GM10266 (cell line): Measurements from ENCODE around the gene CHRDL1.

Experiments used
- DNase-seq: peaks from one replicate; pipeline ENCODE4 v3.0.0; 2012; ENCODE audit errors: extremely low spot score
- TF ChIP-seq, protein P1 (sequence below): IDR thresholded peaks from 2 replicates; pipeline ENCODE4 v1.5.1; 2012; ENCODE audit warnings: mild to moderate bottlenecking, low read depth; ENCODE audit not compliant: control insufficient read depth, insufficient read depth; ENCODE audit errors: missing control alignments

Gene CHRDL1

DNA sequence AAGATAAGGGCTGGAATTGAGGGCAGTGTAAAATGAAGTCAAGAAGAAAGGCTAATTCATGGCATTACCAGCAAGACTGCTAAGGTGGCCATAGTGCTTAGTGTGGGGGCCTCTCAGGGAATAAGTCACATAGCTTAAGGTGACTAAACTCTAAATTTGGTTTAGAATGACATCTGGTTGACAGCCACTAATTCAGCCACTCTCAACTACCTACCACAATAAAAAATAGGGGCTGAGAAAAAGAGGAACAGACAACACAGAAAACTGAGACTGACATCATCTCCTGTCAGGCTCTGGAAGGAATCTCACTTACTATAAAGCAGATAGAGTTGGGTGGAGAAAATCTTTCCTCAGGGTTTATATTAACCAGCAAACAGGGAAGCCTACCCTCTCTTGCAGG is 96.9 kb downstream of the CHRDL1 start:
- peak; percentile 9 for DNase-seq
- TF ChIP-seq, protein P1, sequence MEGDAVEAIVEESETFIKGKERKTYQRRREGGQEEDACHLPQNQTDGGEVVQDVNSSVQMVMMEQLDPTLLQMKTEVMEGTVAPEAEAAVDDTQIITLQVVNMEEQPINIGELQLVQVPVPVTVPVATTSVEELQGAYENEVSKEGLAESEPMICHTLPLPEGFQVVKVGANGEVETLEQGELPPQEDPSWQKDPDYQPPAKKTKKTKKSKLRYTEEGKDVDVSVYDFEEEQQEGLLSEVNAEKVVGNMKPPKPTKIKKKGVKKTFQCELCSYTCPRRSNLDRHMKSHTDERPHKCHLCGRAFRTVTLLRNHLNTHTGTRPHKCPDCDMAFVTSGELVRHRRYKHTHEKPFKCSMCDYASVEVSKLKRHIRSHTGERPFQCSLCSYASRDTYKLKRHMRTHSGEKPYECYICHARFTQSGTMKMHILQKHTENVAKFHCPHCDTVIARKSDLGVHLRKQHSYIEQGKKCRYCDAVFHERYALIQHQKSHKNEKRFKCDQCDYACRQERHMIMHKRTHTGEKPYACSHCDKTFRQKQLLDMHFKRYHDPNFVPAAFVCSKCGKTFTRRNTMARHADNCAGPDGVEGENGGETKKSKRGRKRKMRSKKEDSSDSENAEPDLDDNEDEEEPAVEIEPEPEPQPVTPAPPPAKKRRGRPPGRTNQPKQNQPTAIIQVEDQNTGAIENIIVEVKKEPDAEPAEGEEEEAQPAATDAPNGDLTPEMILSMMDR: no peak

DNA sequence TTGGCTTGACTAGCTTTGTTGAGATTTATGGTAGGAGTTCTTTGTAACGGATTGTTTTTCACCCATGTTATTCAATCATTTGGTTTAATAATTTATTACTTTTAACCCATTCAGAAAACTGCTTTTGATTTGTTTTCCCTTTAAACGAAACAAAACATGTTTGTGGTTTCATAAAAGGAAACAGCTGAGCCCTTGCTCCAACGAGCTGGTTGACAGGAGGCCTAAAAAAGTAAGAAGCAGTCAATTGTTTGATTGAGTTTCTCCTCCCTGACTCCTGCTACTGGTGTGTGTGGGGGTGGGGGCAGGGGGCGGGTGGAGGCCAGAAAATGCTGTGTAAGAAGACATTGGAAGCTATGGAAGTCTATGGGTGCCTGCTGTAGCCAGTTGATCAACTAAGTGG is 102.8 kb downstream of the CHRDL1 start:
- TF ChIP-seq, protein P1: no peak
- no peak for DNase-seq

DNA sequence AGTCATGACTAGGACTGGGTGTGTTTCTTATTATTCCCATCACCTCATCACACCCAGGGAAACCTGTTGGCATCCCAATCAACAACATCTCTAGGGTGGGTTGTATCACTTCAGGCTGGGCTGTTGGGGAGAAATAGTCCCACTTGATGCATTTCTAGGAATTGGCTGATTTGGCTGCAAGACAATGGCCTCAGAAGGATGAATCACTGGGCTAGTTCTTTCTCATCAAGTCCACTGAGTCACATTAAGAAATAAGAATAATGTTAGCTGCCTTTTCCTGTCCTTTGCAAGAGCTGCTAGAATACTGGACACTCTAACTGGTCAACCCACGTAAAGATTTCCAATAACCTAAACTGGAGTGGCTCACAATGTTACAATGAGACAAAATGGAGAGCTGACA is 104.2 kb downstream of the CHRDL1 start:
- no peak for DNase-seq
- TF ChIP-seq, protein P1: no peak

DNA sequence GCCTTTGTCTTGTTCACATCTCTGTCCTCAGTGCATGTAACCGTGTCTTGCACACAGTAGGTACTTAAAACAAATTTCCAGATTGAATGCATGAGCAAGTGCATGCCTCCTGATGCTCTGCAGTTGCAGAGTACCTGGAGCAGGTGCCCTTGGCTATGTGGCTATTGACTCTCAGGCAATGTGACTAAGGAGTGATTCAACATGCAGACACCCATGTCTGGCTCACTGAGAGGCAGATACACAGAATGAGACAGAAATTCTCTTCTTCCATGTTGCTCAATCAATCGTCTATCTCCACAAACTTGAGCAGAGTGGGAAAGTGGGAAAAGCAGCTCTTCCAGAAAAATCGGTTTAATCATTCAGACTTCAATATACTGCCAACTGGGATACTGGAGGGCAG is 111.0 kb downstream of the CHRDL1 start:
- no peak for DNase-seq
- TF ChIP-seq, protein P1: no peak

DNA sequence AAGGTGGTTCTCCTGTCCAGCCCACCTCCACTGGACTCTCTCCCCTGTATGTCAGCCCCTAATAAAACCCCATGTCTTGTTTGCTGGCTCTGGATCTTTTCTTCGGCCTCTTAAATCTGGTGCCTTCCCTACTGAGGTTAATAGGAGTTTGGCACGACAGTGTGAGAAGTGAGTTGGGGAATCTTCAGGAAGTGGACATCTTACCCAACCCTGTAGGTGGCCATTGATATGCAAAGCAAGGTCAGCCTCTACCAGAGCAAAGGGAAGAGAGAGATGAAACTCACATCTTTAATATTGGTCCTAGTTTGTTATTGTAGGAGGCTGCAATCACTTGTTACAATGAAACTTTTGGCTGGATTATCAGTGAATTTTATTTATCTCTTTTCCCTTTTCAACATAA is 111.7 kb downstream of the CHRDL1 start:
- DNase-seq: no peak
- TF ChIP-seq, protein P1: no peak

DNA sequence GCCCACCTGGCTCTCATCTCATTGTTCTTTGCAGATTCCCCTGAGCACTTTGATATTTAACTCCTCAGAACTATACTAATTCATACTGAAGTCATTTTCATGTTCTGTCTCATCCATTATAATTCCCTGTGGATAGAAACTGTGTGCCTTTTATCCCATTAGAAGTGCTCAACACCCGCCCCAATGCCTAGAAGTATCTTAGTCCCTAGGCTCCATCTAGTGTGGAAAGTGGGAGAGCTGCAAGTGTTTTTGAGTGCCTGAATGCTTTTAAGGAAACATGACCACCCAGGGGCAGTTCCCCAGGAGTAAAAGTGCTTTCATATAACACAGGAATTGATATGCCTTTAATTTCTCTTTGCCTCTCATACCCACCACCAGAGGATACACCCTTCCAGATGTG is 117.0 kb downstream of the CHRDL1 start:
- no peak for DNase-seq
- TF ChIP-seq, protein P1: no peak

DNA sequence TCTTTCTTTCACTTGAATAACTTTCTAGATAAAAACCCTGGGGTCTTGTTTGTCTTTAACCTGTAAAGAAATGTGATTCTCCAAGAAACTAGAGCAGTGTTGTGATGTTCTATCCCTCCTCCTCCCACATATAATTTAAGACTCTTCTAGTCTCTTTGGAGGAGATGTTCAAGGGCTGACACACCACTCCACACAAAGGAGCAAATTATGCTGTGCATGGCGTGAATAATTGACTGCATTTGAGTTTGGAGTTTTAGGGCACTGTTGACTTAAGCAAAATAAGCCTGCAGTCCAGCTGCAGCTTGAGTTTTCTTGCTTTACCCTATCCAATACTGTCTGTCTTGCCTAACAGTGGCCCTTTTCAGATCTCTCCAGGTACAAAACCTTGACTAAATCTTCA is 119.7 kb downstream of the CHRDL1 start:
- TF ChIP-seq, protein P1: no peak
- DNase-seq: no peak
